Measurements from ENCODE around the gene MEGF9. TPM values are rescaled to one million over a fixed set of nuclear protein-coding genes. Genes with fewer than 3 reads are reported as not detected.

MEGF9 gene
- total RNA-seq, 3 donors from 2014 or later = 6.3 to 16.7 (median 9.3) TPM

DNA sequence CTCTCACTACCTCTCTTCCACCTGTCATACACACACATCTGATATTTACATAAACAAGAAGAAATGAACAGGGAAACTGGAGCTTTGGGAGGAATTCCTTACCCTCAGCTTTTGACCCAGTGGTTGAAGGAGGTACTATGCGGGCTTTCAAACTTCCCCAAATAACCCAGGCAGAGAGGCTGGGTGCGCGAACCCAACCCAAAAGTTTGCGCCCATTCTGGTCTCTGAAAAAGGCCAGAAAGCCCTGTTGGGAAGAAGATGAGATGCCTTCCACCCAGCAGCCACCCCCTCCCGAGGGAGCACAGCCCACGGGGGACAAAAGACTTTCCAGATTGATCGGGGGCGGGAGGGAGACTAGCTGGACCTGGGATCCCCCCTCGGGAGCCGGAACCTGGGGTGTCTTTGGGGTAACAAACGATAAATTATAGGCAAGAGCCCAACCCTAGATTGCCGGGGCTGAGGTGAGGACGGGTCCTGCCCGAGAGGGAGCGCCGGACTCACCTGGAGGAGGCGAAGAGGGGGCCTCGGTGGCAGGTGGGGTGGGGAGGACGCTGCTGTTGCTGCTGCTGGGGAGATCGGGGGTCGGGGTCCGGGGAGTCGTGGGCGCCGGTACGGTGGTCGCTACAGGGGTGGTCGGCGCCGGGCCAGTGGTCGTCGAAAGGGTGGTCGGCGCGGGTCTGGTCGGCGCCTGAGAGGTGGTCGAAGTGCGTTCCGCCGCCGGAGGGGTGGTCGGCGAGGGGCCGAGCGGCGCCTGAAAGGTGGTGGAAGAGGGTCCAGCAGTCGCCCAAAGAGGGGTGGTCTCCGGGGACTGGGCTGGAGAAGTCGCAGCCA lies 798 bp downstream of the MEGF9 start:
- TF ChIP-seq, protein P1, sequence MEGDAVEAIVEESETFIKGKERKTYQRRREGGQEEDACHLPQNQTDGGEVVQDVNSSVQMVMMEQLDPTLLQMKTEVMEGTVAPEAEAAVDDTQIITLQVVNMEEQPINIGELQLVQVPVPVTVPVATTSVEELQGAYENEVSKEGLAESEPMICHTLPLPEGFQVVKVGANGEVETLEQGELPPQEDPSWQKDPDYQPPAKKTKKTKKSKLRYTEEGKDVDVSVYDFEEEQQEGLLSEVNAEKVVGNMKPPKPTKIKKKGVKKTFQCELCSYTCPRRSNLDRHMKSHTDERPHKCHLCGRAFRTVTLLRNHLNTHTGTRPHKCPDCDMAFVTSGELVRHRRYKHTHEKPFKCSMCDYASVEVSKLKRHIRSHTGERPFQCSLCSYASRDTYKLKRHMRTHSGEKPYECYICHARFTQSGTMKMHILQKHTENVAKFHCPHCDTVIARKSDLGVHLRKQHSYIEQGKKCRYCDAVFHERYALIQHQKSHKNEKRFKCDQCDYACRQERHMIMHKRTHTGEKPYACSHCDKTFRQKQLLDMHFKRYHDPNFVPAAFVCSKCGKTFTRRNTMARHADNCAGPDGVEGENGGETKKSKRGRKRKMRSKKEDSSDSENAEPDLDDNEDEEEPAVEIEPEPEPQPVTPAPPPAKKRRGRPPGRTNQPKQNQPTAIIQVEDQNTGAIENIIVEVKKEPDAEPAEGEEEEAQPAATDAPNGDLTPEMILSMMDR (IDR thresholded peaks at IDR 0.05) = no peak
- Histone ChIP-seq H3K4me3 (peak overlapping the region; percentile 67), H3K4me1 (ENCODE audit: low read depth) (peaks cover 17% of the 10 kb centered on the region), H3K36me3 (ENCODE audit: low read depth) (peaks cover 3% of the 10 kb centered on the region), H3K9me3 (no peaks in the 10 kb centered on the region)
- intact Hi-C loops (cut with DNase I, micrococcal nuclease) = no loop called here
- ATAC-seq (no peak), DNase-seq (peak; percentile 28 to 69 (median 61))

DNA sequence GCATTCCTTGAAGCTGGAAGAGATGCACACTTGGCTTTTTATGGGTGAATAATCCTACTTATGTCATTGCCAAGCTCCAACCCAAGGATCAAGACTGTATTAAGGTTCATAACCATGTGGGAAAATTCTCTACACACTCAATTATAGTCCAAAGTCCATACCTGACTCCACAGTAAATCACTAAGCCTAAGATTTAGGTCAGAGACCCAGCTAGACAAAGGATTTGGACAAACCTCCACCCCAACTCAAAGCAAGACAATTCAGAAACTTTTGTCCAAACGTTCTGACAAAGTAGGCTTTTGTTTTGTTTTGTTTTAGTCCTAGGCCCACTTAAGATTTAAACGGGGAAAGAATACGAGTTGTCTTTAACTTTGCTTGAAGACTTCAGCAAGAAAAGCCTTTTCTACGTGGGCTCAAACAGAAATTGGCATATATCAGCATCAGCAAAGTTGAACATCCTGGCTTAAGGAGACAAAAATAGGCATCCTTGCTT lies 1.7 kb downstream of the MEGF9 start:
- Histone ChIP-seq H3K4me3 (no peak overlapping the region), H3K9me3 (no peaks in the 10 kb centered on the region), H3K36me3 (ENCODE audit: low read depth) (peaks cover 3% of the 10 kb centered on the region), H3K4me1 (ENCODE audit: low read depth) (peaks cover 17% of the 10 kb centered on the region)
- TF ChIP-seq, protein P1 (IDR thresholded peaks at IDR 0.05) = no peak
- ATAC-seq = peak; percentile 7
- intact Hi-C loops (cut with DNase I, micrococcal nuclease) = no loop called here
- no peak for DNase-seq

DNA sequence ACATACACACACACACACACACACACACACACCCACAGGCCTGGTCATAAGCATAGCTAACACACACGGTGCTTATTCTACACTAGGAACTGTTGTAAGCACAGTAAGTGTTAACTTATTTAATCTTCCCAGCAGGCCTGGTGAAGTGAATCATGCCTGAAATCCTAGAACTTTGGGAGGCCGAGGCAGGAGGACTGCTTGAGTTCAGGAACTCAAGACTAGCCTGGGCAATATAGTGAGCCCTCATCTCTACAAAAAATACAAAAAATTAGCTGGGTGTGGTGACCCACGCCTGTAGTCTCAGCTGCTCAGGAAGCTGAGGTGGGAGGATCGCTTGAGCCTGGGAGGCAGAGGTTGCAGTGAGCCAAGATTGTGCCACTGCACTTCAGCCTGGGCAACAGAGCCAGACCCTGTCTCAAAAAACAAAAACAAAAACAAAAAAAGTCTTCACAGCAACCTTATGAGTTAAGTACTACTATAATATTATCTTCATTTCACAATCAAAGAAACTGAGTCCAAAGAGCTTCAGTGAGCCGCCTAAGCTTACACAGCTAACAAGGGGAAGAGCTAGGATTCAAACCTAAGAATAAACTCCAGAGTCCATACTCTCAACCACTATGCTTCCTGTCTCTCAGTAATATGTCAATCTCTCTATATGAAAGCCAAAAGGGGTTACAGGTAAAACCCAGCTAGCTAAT lies 2.3 kb downstream of the MEGF9 start:
- ATAC-seq (no peak), DNase-seq (no peak)
- peaks cover 3% of the 10 kb centered on the region for H3K36me3 ChIP-seq (ENCODE audit: low read depth)
- no peaks in the 10 kb centered on the region for H3K9me3 ChIP-seq
- H3K4me3 ChIP-seq = no peak overlapping the region
- peaks cover 17% of the 10 kb centered on the region for H3K4me1 ChIP-seq (ENCODE audit: low read depth)
- intact Hi-C loops (cut with DNase I, micrococcal nuclease) = no loop called here
- TF ChIP-seq, protein P1 (IDR thresholded peaks at IDR 0.05) = no peak

DNA sequence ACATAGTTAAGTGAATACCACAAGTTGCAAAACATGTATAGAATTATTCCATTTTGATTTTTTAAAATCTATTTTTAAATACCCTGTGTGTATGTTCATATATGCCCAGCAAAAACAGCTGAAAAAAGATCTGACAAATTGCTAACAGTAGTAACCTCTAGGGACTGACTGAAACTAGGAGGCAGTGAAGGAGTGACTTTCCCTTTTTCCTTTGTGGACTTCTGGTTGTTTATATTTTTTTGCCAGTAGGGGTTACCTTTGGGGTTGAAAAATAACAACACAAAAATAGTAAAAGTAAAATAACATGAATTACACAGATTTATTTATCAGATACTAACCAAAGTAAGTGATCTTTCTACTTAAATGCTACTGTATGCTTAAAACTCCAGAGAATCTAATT lies 2.9 kb downstream of the MEGF9 start:
- H3K4me3 ChIP-seq = no peak overlapping the region
- H3K4me1 ChIP-seq (ENCODE audit: low read depth) = peaks cover 17% of the 10 kb centered on the region
- peaks cover 3% of the 10 kb centered on the region for H3K36me3 ChIP-seq (ENCODE audit: low read depth)
- ATAC-seq = no peak
- no peak for DNase-seq
- intact Hi-C loops (cut with DNase I, micrococcal nuclease) = no loop called here
- TF ChIP-seq, protein P1 (IDR thresholded peaks at IDR 0.05) = no peak
- H3K9me3 ChIP-seq = no peaks in the 10 kb centered on the region

DNA sequence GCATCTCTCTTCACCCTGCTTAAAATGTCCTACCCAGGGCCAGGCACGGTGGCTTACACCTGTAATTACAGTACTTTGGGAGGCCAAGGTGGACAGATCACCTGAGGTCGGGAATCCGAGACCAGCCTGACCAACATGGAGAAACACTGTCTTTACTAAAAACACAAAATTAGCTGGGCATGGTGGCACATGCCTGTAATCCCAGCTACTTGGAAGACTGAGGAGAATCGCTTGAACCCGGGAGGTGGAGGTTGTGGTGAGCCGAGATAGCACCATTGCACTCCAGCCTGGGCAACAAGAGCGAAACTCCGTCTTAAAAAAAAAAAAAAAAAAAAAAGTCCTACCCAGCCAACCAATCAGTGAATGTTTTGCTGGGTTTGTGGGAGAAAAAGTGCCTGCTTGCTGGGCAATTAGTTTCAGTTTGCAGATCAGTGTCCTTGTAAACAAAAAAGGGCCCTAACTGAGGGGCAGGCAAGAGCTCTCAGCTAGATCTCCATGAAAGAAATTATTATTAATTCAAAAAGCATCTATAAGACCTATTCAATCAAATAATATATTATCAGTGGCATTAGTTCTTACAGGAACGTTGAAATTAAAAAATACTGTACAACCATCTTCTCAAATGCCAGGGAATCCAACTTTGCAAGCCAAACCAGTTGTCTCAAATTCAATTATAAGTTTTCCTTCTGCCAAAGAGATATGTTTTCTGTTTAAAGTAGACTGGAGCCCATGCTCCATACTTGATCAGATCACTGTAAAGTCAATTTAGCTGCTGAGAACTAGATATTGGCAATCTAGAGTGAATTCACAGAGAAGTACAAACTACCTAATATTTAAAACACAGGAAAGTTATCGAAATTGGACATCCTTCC lies 3.9 kb downstream of the MEGF9 start:
- peaks cover 3% of the 10 kb centered on the region for H3K36me3 ChIP-seq (ENCODE audit: low read depth)
- ATAC-seq (no peak), DNase-seq (peak in 1 of 3 donors; percentile 35)
- peaks cover 17% of the 10 kb centered on the region for H3K4me1 ChIP-seq (ENCODE audit: low read depth)
- TF ChIP-seq, protein P1 (IDR thresholded peaks at IDR 0.05) = no peak
- no peak overlapping the region for H3K4me3 ChIP-seq
- intact Hi-C loops (cut with DNase I, micrococcal nuclease) = no loop called here
- no peaks in the 10 kb centered on the region for H3K9me3 ChIP-seq
